Smooth muscle cell (in vitro differentiated cells): Measurements from ENCODE around the gene TMEM255B. TPM values are rescaled to one million over a fixed set of nuclear protein-coding genes. Genes with fewer than 3 reads are reported as not detected.

ENCODE experiments used
- DNase-seq: peaks from one replicate; lab custom pipeline; 2025; ENCODE audit not compliant: unreplicated experiment; lab: John Stamatoyannopoulos, UW
- H2AFZ ChIP-seq: fragments of 200-600 bp; sonication (generic); 2 replicates; pipeline ENCODE4 v1.6.0; 2016; ENCODE audit warnings: antibody characterized with exemption, low read depth, mild to moderate bottlenecking
- H3F3A ChIP-seq: fragments of 200-600 bp; sonication (generic); 2 replicates; pipeline ENCODE4 v1.6.0; 2017; ENCODE audit warnings: antibody characterized with exemption, low read depth
- H3K27ac ChIP-seq: fragments of 200-600 bp; sonication (generic); 2 replicates; pipeline ENCODE4 v1.5.1; 2016; ENCODE audit warnings: low read depth, mild to moderate bottlenecking
- H3K27me3 ChIP-seq: fragments of 200-600 bp; sonication (generic); 2 replicates; pipeline ENCODE4 v1.6.1; 2016; ENCODE audit warnings: low read depth, mild to moderate bottlenecking
- H3K36me3 ChIP-seq: fragments of 200-600 bp; sonication (generic); 2 replicates; pipeline ENCODE4 v1.5.1; 2016; ENCODE audit warnings: low read depth
- H3K4me1 ChIP-seq: fragments of 200-600 bp; sonication (generic); 2 replicates; pipeline ENCODE4 v1.5.1; 2016; ENCODE audit warnings: low read depth
- H3K4me2 ChIP-seq: fragments of 200-600 bp; sonication (generic); 2 replicates; pipeline ENCODE4 v1.6.0; 2016; ENCODE audit warnings: mild to moderate bottlenecking
- H3K4me3 ChIP-seq: fragments of 200-600 bp; sonication (generic); 2 replicates; pipeline ENCODE4 v1.5.1; 2016; ENCODE audit warnings: mild to moderate bottlenecking
- H3K79me2 ChIP-seq: fragments of 200-600 bp; sonication (generic); 2 replicates; pipeline ENCODE4 v1.6.0; 2016; ENCODE audit warnings: low read depth, mild to moderate bottlenecking
- H3K9ac ChIP-seq: fragments of 200-600 bp; sonication (generic); 2 replicates; pipeline ENCODE4 v1.6.0; 2016; ENCODE audit warnings: low read depth
- H3K9me3 ChIP-seq: fragments of 200-600 bp; sonication (generic); replicated peaks from 2 replicates; pipeline ENCODE4 v1.5.1; 2016; ENCODE audit warnings: low read depth
- H4K20me1 ChIP-seq: fragments of 200-600 bp; sonication (generic); 2 replicates; pipeline ENCODE4 v1.6.0; 2016; ENCODE audit warnings: low read depth
- CTCF ChIP-seq: fragments of 200-600 bp; sonication (generic); IDR thresholded peaks from 2 replicates; pipeline ENCODE4 v1.5.1; 2017; ENCODE audit warnings: borderline replicate concordance, mild to moderate bottlenecking, antibody characterized with exemption; ENCODE audit not compliant: insufficient read depth, poor library complexity, severe bottlenecking
- WGBS: methylation state at CpG from one replicate; pipeline ENCODE4 v1.1.7; 2016; ENCODE audit warnings: low lambda C conversion rate; 5-methylcytosine and 5-hydroxymethylcytosine counted together
- polyA plus RNA-seq: library from polyadenylated mRNA; unstranded; fragments of >200 nt; fragmentation: Nextera tagmentation; extraction: Ambion mirVana; gene quantifications from 2 replicates; pipeline ENCODE4 v1.2.1, GENCODE V29; 2016
- total RNA-seq: library from RNA; depleted of rRNA; stranded (reverse); fragments of >200 nt; gene quantifications from 2 replicates; pipeline ENCODE4 v1.2.3, GENCODE V29; 2014

The TMEM255B gene
- total and polyA plus RNA-seq, 2 experiments from 2014 or later = 0.22 to 2.1 TPM

GRCh38 chr13:113865427-113865826 lies 106.4 kb downstream of the TMEM255B start:
- Histone ChIP-seq H2AFZ (no peak overlapping the region), H3K36me3 (no peaks in the 10 kb centered on the region), H3K79me2 (no peaks in the 10 kb centered on the region), H3K27me3 (peaks cover 22% of the 10 kb centered on the region), H3K9me3 (no peaks in the 10 kb centered on the region), H3K4me1 (peaks cover 16% of the 10 kb centered on the region), H4K20me1 (peaks cover 27% of the 10 kb centered on the region), H3K9ac (no peak overlapping the region), H3K27ac (no peak overlapping the region), H3K4me2 (no peak overlapping the region), H3F3A (peaks cover 3% of the 10 kb centered on the region), H3K4me3 (no peak overlapping the region)
- DNase-seq = no peak
- 93% methylated on average over 4 of the region's 4 CpGs for WGBS
- no peak for TF ChIP-seq CTCF

Other genes with a start within 250 kb of the TMEM255B start
- gene TFDP1, start 174.5 kb upstream of the TMEM255B start, total RNA-seq = 46.1 and 53.6 TPM in 2 replicates
- 38.5 and 52.8 TPM in 2 replicates for gene TFDP1, start 174.5 kb upstream of the TMEM255B start, polyA plus RNA-seq
- not detected in 2 replicates for gene ATP4B, start 101.0 kb upstream of the TMEM255B start, total RNA-seq
- not detected in 2 replicates for gene ATP4B, start 101.0 kb upstream of the TMEM255B start, polyA plus RNA-seq
- gene GRK1, start 92.0 kb upstream of the TMEM255B start, total RNA-seq = not detected in 2 replicates
- gene GRK1, start 92.0 kb upstream of the TMEM255B start, polyA plus RNA-seq = not detected in 2 replicates
- 21.7 and 25.6 TPM in 2 replicates for gene GAS6, start 104.8 kb downstream of the TMEM255B start, total RNA-seq
- gene GAS6, start 104.8 kb downstream of the TMEM255B start, polyA plus RNA-seq = 45.2 and 58.5 TPM in 2 replicates
- gene C13orf46, start 214.8 kb downstream of the TMEM255B start, total RNA-seq = 5.8 TPM in 1 of 2 replicates, not detected in the other
- 0.26 and 0.87 TPM in 2 replicates for gene C13orf46, start 214.8 kb downstream of the TMEM255B start, polyA plus RNA-seq